Thyroid gland (tissue), 4 donors: ENCODE measurements around the gene TBC1D5. TPM values are rescaled to one million over a fixed set of nuclear protein-coding genes. Genes with fewer than 3 reads are reported as not detected.

Experiments
- DNase-seq, 2 donors: peaks; one replicate each; pipeline ENCODE4 v3.0.0-alpha.2; 2019
- H3K27ac ChIP-seq, 3 donors: fragments of 200-600 bp; sonication (generic); 1 replicate in 2 of 3; 2 replicates in 1 of 3; pipeline ENCODE4 v1.5.1; 2016 to 2019; ENCODE audit warnings: mild to moderate bottlenecking in 1 of 3, moderate library complexity in 1 of 3
- H3K27me3 ChIP-seq: fragments of 200-600 bp; sonication (generic); one replicate; pipeline ENCODE4 v1.5.1; 2019
- H3K36me3 ChIP-seq, 2 donors: fragments of 200-600 bp; sonication (generic); one replicate each; pipeline ENCODE4 v1.5.1; 2016 to 2019
- H3K4me1 ChIP-seq, 2 donors: fragments of 200-600 bp; sonication (generic); one replicate each; pipeline ENCODE4 v1.5.1; 2017 to 2019
- H3K4me3 ChIP-seq, 3 donors: fragments of 200-600 bp; sonication (generic); replicated peaks in 1 of 3; 1 replicate in 2 of 3; 2 replicates in 1 of 3; pipeline ENCODE4 v1.5.1; 2016; ENCODE audit warnings: mild to moderate bottlenecking in 1 of 3
- H3K9me3 ChIP-seq: fragments of 200-600 bp; sonication (generic); one replicate; pipeline ENCODE4 v1.5.1; 2017
- POLR2A ChIP-seq, 2 donors: fragments of 450-650 bp; IDR thresholded peaks; one replicate each; pipeline ENCODE4 v1.6.1; 2017; ENCODE audit warnings: antibody characterized with exemption in 2 of 2, mild to moderate bottlenecking in 2 of 2, moderate library complexity in 1 of 2
- WGBS, 2 donors: methylation state at CpG; one replicate each; pipeline ENCODE4 v1.1.5; 2017; 5-methylcytosine and 5-hydroxymethylcytosine counted together
- intact Hi-C: fragments of 100-400 bp; cut with DNase I; formaldehyde crosslinking; loops from one replicate; pipeline ENCODE4 v1.15.1; 2023
- total RNA-seq, 4 donors: library from RNA; depleted of rRNA; stranded (reverse); fragments of >200 nt; gene quantifications; one replicate each; pipeline ENCODE4 v1.2.3, GENCODE V29; 2016
- TF ChIP-seq, protein P1 (sequence below), 6 experiments: fragments of 200-600 bp in 3 of 6; fragments of 450-650 bp in 3 of 6; sonication (generic) in 3 of 6; IDR thresholded peaks; one replicate each; pipeline ENCODE4 v1.5.1; 2016 to 2019; ENCODE audit warnings: antibody characterized with exemption in 6 of 6, mild to moderate bottlenecking in 2 of 6, inconsistent platforms in 1 of 6, moderate library complexity in 1 of 6

Gene TBC1D5
- total RNA-seq, 4 donors from 2014 or later: 115 to 141 (median 133) TPM

- intact Hi-C loops: no loop called here
- TF ChIP-seq POLR2A (IDR thresholded peaks at IDR 0.05): no peak
- TF ChIP-seq, protein P1, sequence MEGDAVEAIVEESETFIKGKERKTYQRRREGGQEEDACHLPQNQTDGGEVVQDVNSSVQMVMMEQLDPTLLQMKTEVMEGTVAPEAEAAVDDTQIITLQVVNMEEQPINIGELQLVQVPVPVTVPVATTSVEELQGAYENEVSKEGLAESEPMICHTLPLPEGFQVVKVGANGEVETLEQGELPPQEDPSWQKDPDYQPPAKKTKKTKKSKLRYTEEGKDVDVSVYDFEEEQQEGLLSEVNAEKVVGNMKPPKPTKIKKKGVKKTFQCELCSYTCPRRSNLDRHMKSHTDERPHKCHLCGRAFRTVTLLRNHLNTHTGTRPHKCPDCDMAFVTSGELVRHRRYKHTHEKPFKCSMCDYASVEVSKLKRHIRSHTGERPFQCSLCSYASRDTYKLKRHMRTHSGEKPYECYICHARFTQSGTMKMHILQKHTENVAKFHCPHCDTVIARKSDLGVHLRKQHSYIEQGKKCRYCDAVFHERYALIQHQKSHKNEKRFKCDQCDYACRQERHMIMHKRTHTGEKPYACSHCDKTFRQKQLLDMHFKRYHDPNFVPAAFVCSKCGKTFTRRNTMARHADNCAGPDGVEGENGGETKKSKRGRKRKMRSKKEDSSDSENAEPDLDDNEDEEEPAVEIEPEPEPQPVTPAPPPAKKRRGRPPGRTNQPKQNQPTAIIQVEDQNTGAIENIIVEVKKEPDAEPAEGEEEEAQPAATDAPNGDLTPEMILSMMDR (IDR thresholded peaks at IDR 0.05): no peak
- Histone ChIP-seq H3K27me3 (no peaks in the 10 kb centered on the region), H3K4me3 (no peak overlapping the region), H3K36me3 (no peaks in the 10 kb centered on the region), H3K9me3 (no peaks in the 10 kb centered on the region), H3K27ac (no peak overlapping the region), H3K4me1 (peaks cover 0 to 7% of the 10 kb centered on the region in 2 donors)
- DNase-seq: no peak
- 97 to 99% methylated on average over 2 of the region's 2 CpGs for WGBS, 2 donors
Observed at GRCh38 chr3:17431484-17432045, 310.9 kb downstream of the TBC1D5 start.

GRCh38 chr3:17431004-17431403 is 311.4 kb downstream of the TBC1D5 start:
- no peaks in the 10 kb centered on the region for H3K9me3 ChIP-seq
- peaks cover 0 to 7% of the 10 kb centered on the region in 2 donors for H3K4me1 ChIP-seq
- DNase-seq: no peak
- intact Hi-C loops: no loop called here
- H3K36me3 ChIP-seq: no peaks in the 10 kb centered on the region
- H3K27me3 ChIP-seq: no peaks in the 10 kb centered on the region
- no peak overlapping the region for H3K27ac ChIP-seq
- WGBS, 2 donors: 32 to 33% methylated on average over 2 of the region's 2 CpGs
- TF ChIP-seq, protein P1 (IDR thresholded peaks at IDR 0.05): peak in 3 of 6 experiments; percentile 37 to 61 (median 52)
- TF ChIP-seq POLR2A (IDR thresholded peaks at IDR 0.05): no peak
- no peak overlapping the region for H3K4me3 ChIP-seq

DNA sequence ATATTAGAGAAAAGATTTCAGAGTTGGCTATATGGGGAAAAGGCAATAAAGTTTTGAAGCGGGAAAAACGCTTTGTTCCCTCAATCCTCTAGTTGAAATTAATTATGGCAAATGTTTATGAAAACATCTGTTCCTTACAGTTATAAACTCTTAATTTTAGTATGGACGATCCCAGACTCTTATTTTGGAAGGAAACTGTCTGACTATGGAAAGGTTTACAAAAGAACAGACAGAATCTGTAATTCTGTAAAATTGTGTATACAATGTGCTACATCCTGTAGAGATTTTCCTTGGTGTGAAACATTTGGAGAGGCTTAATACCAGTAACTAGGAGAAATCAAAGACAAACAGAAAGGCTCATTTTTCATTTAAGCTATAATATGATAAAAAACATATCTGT is 311.8 kb downstream of the TBC1D5 start:
- H3K27ac ChIP-seq: no peak overlapping the region
- intact Hi-C loops: no loop called here
- H3K36me3 ChIP-seq: no peaks in the 10 kb centered on the region
- H3K9me3 ChIP-seq: no peaks in the 10 kb centered on the region
- H3K27me3 ChIP-seq: no peaks in the 10 kb centered on the region
- H3K4me1 ChIP-seq: peaks cover 0 to 7% of the 10 kb centered on the region in 2 donors
- WGBS, 2 donors: 85 to 90% methylated on average over 3 of the region's 3 CpGs
- no peak for DNase-seq
- TF ChIP-seq, protein P1 (IDR thresholded peaks at IDR 0.05): no peak
- no peak for TF ChIP-seq POLR2A (IDR thresholded peaks at IDR 0.05)
- no peak overlapping the region for H3K4me3 ChIP-seq

DNA sequence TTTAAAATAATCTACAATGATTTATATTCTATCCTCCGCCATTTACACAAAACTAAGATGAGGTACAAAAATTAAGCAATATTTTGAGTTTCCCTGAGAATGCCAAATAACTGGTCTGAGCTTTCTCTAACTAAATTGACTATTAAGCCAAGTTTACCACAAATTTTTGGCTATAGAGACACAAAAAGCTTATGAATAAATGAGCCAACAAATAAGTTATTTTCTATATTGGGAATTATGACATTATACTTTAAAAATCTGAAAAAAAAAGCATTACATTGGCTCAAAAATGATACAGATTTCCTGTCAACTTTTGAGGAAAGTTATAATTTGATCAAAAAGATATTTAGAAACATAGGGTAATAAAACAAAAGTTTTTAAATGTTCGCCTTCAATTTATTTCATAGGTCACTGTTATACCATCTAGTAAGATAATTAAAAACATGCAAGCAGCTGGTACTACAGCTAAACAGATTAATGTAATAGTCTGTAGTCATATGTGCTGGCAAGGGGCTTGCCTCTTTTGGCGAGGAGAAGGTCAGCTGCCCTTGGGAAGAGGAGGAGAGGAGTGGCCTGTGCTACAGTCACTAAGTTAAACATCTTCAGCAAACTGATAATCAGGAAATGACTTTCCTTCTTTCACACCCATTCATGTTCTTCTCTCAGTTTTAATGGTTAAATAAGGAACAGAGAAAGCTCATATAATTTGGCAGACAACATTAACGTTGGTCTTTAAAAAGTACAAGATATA is 318.5 kb downstream of the TBC1D5 start:
- intact Hi-C loops: no loop called here
- Histone ChIP-seq H3K4me3 (no peak overlapping the region), H3K9me3 (no peaks in the 10 kb centered on the region), H3K4me1 (no peaks in the 10 kb centered on the region), H3K36me3 (no peaks in the 10 kb centered on the region), H3K27me3 (no peaks in the 10 kb centered on the region), H3K27ac (no peak overlapping the region)
- DNase-seq: no peak
- TF ChIP-seq POLR2A (IDR thresholded peaks at IDR 0.05): no peak
- TF ChIP-seq, protein P1 (IDR thresholded peaks at IDR 0.05): no peak
- 75 to 81% methylated on average over 4 of the region's 4 CpGs for WGBS, 2 donors

DNA sequence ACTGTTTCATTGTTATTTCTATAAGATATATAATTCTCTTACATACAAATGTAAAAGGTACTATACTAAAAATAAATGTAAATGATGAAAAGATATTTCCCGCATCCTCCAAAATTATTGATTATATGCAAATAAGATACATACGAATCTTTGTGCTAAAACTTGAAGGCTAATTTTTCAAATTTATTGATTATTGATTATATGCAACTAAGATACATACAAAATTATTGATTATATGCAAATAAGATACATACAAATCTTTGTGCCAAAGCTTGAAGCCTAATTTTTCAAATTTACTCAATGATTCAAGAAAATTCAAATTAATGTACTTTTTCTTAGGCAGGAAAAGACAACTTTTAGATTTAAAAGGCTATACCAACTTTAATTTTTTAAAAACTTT is 319.8 kb downstream of the TBC1D5 start:
- Histone ChIP-seq H3K9me3 (no peaks in the 10 kb centered on the region), H3K36me3 (no peaks in the 10 kb centered on the region), H3K4me1 (no peaks in the 10 kb centered on the region), H3K27ac (no peak overlapping the region), H3K27me3 (no peaks in the 10 kb centered on the region), H3K4me3 (no peak overlapping the region)
- no peak for DNase-seq
- TF ChIP-seq POLR2A (IDR thresholded peaks at IDR 0.05): no peak
- TF ChIP-seq, protein P1 (IDR thresholded peaks at IDR 0.05): no peak
- intact Hi-C loops: no loop called here
- WGBS, 2 donors: 97 to 98% methylated on average over 2 of the region's 2 CpGs
